ENCODE data around the gene PDGFRB. TPM values are rescaled to one million over a fixed set of nuclear protein-coding genes. Genes with fewer than 3 reads are reported as not detected.

The PDGFRB gene
- total RNA-seq, 2 donors from 2014 or later, result 24.1 to 34.2 TPM

DNA sequence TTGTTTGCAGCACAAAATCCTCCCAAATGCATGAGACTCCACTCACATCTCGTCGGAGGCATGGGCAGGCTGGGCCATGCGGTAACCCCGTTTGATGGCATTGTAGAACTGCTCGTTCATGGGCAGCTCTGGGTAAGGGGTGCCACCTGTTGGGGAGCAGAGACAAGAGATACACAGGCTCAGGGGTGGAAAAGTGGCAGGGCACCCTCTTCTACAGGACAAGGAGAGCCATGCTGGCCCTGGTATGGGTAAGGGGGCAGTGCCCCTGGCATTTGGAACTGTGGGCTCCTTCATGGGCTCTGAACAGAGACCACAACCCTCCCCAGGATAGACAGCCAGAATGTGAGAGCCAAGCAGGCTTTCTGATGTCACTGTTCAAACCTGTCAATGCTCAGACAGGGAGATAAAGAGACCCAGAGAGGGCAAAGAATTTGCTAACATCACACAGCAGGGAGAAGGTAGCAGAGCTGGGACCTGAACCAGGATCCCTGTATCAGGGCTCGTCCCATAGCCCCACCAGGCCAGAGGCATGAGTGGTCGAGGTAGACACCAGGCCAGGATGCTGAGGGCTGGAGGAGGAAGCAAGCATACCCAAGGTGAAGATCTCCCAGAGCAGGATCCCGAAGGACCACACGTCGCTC, 36.1 kb downstream of the PDGFRB start:
- H3K4me3 ChIP-seq, result no peak overlapping the region
- TF ChIP-seq, protein P1, sequence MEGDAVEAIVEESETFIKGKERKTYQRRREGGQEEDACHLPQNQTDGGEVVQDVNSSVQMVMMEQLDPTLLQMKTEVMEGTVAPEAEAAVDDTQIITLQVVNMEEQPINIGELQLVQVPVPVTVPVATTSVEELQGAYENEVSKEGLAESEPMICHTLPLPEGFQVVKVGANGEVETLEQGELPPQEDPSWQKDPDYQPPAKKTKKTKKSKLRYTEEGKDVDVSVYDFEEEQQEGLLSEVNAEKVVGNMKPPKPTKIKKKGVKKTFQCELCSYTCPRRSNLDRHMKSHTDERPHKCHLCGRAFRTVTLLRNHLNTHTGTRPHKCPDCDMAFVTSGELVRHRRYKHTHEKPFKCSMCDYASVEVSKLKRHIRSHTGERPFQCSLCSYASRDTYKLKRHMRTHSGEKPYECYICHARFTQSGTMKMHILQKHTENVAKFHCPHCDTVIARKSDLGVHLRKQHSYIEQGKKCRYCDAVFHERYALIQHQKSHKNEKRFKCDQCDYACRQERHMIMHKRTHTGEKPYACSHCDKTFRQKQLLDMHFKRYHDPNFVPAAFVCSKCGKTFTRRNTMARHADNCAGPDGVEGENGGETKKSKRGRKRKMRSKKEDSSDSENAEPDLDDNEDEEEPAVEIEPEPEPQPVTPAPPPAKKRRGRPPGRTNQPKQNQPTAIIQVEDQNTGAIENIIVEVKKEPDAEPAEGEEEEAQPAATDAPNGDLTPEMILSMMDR (IDR thresholded peaks at IDR 0.05), result no peak
- no peak for TF ChIP-seq POLR2A (IDR thresholded peaks at IDR 0.05)
- intact Hi-C loops (cut with DNase I), result no loop called here
- ATAC-seq (no peak), DNase-seq (peak in 1 of 4 donors; percentile 5)
- no peak overlapping the region for H3K27ac ChIP-seq
- H3K36me3 ChIP-seq (replicated peaks in 1 of 2; ENCODE audit: insufficient read depth in 1 of 2, low read depth in 2 of 2), result no peaks in the 10 kb centered on the region
- WGBS, 2 donors, result 80 to 82% methylated on average over 10 of the region's 10 CpGs
- no peaks in the 10 kb centered on the region for H3K4me1 ChIP-seq
- H3K27me3 ChIP-seq, result no peaks in the 10 kb centered on the region
- H3K9me3 ChIP-seq, result no peaks in the 10 kb centered on the region

DNA sequence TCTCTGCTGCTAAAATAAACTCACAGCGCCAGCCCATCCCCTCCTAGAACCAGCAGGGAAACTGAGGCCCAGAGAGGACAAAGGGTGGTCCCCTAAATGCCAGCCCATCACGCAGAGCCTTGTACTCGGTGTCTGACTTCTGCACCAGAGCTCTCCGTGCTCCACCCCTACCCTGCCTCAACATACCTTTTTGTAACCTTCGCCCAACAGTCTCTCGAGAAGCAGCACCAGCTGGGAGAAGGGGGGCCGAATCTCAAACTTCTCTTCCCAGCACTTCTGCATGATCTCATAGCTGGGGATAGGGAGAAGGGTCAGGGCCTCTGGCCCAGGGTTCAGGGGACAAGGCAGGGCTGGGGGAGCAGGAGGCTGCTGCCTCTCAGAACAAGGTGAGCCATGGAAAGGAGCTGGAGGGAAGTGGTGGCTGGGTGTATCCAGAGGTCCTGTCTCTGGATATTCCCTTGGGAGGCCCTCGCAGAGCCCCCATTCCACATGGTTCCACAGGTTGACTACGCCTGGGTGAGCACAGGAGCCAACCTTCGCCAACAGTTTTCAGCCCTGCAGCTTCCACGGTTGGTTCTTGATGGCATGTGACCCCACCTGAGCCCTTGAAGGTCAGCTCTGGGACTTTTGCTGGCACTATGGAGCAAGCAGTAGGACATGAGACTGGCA, 37.0 kb downstream of the PDGFRB start:
- no peak overlapping the region for H3K27ac ChIP-seq
- no peak overlapping the region for H3K4me3 ChIP-seq
- no peaks in the 10 kb centered on the region for H3K9me3 ChIP-seq
- TF ChIP-seq POLR2A (IDR thresholded peaks at IDR 0.05), result no peak
- TF ChIP-seq, protein P1 (IDR thresholded peaks at IDR 0.05), result no peak
- no peaks in the 10 kb centered on the region for H3K27me3 ChIP-seq
- intact Hi-C loops (cut with DNase I), result no loop called here
- ATAC-seq (no peak), DNase-seq (peak in 2 of 4 donors; percentile 1 to 7)
- 80 to 89% methylated on average over 7 to 10 of the region's 11 CpGs for WGBS, 2 donors
- no peaks in the 10 kb centered on the region for H3K4me1 ChIP-seq
- no peaks in the 10 kb centered on the region for H3K36me3 ChIP-seq (replicated peaks in 1 of 2; ENCODE audit: insufficient read depth in 1 of 2, low read depth in 2 of 2)

DNA sequence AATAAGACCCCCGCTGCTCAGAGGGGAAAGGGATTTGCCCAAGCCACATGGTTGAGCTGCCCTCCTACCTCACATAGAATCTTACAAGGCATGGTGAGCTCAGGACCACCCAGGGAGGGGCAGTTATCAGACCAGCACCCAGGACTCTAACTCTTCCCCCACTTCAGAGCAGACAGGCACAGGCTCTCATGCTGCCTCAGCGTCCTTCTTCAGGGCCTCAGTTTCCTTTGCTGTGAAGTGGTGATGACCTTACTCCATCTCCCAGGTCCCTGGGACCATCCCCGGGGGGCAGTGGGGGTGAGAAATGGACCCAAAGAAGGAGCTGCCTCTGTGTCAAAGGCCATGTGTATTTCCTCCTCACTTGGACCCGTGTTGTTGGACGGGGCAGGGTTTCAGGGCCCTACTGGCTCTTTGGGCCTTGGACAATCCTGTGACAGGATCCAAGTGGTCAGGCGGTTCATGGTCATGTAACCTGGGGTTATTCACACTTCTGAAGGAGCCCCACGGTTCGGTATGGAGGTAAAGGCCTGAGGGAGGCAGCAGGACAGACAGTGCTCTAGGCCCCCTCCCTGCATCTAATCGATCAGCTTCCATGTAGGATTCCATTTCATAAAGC, 37.6 kb downstream of the PDGFRB start:
- intact Hi-C loops (cut with DNase I), result no loop called here
- WGBS, 2 donors, result 63 to 73% methylated on average over 2 to 9 of the region's 9 CpGs
- Histone ChIP-seq H3K36me3 (replicated peaks in 1 of 2; ENCODE audit: insufficient read depth in 1 of 2, low read depth in 2 of 2) (no peaks in the 10 kb centered on the region), H3K4me3 (no peak overlapping the region), H3K27me3 (no peaks in the 10 kb centered on the region), H3K4me1 (no peaks in the 10 kb centered on the region), H3K9me3 (no peaks in the 10 kb centered on the region), H3K27ac (no peak overlapping the region)
- ATAC-seq, result no peak
- TF ChIP-seq POLR2A (IDR thresholded peaks at IDR 0.05), result no peak
- TF ChIP-seq, protein P1 (IDR thresholded peaks at IDR 0.05), result no peak
- no peak for DNase-seq

DNA sequence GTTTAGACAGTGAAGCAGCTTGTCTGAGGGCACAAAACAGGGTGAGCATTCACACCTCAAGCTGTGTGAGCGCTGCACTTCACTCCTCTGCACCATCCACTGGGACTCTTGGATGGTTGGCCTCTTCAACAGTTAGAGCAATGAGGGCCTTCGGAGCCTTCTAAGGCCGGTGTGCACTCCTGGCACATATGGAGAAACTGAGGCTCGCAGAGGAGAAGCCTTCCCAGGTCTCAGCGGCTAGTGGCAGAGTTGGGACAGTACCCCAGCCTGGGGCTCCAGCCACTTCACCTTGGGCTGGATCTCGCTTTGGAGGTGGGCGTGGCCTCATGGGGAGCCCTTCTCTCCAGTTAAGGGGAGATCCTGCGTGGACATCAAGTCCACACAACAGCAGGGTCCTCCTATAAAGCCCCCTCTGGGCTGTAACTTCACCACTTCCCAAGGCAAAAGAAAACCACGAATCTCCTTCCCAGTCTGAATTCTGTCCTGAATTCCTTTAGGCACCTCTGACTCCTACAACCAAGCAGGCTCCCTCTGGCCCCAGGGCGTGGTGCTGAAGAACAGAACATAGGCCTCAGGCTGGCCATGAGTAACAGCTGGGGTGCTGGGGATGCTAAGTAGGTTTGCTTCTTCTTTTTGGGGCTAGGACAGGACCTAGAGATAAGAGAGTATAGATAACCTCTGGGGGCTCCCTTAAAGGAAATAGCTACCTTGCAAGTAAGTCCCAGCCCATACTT, 38.8 kb downstream of the PDGFRB start:
- intact Hi-C loops (cut with DNase I), result no loop called here
- Histone ChIP-seq H3K36me3 (replicated peaks in 1 of 2; ENCODE audit: insufficient read depth in 1 of 2, low read depth in 2 of 2) (no peaks in the 10 kb centered on the region), H3K4me3 (no peak overlapping the region), H3K27ac (no peak overlapping the region), H3K27me3 (no peaks in the 10 kb centered on the region), H3K9me3 (no peaks in the 10 kb centered on the region), H3K4me1 (no peaks in the 10 kb centered on the region)
- 83 to 90% methylated on average over 8 to 10 of the region's 10 CpGs for WGBS, 2 donors
- DNase-seq (peak in 1 of 4 donors; percentile 6), ATAC-seq (no peak)
- TF ChIP-seq POLR2A (IDR thresholded peaks at IDR 0.05), result no peak
- TF ChIP-seq, protein P1 (IDR thresholded peaks at IDR 0.05), result no peak

All from body of pancreas (tissue), 4 donors.